Endodermal cell (in vitro differentiated cells): ENCODE results near the gene SST. TPM values are rescaled to one million over a fixed set of nuclear protein-coding genes. Genes with fewer than 3 reads are reported as not detected.

ENCODE experiments used
- DNase-seq: peaks from one replicate; pipeline ENCODE4 v3.0.0-alpha.2; 2017
- H3K27ac ChIP-seq: 2 replicates; pipeline ENCODE4 v1.5.1; 2013; ENCODE audit warnings: mild to moderate bottlenecking, low read depth, low read length, moderate library complexity
- H3K27me3 ChIP-seq: 2 replicates; pipeline ENCODE4 v1.6.1; 2013; ENCODE audit warnings: mild to moderate bottlenecking, low read length, moderate library complexity; ENCODE audit not compliant: insufficient read depth, control insufficient read depth, poor library complexity, severe bottlenecking
- H3K36me3 ChIP-seq: 2 replicates; pipeline ENCODE4 v1.7.0; 2013; ENCODE audit warnings: mild to moderate bottlenecking, low read length, moderate library complexity; ENCODE audit not compliant: control insufficient read depth, insufficient read depth
- H3K4me1 ChIP-seq: one replicate; pipeline ENCODE4 v1.7.0; 2013; ENCODE audit warnings: low read length; ENCODE audit not compliant: control insufficient read depth, insufficient read depth
- H3K4me3 ChIP-seq: 2 replicates; pipeline ENCODE4 v1.5.1; 2013; ENCODE audit warnings: mild to moderate bottlenecking, low read length, moderate library complexity
- H3K9ac ChIP-seq: 2 replicates; pipeline ENCODE4 v1.6.1; 2013; ENCODE audit warnings: mild to moderate bottlenecking, low read length, moderate library complexity; ENCODE audit not compliant: poor library complexity, severe bottlenecking; ENCODE audit errors: extremely low read depth
- H3K9me3 ChIP-seq: 2 replicates; pipeline ENCODE4 v1.6.1; 2013; ENCODE audit warnings: mild to moderate bottlenecking, low read length, moderate library complexity; ENCODE audit not compliant: control insufficient read depth
- H3K27ac Mint-ChIP-seq: 2 replicates; pipeline ENCODE4 v1.8.0; 2020; ENCODE audit warnings: mixed read lengths
- H3K27me3 Mint-ChIP-seq: 2 replicates; pipeline ENCODE4 v1.8.0; 2021; ENCODE audit warnings: mild to moderate bottlenecking, mixed read lengths; ENCODE audit not compliant: insufficient read depth
- H3K36me3 Mint-ChIP-seq: 2 replicates; pipeline ENCODE4 v1.8.0; 2020; ENCODE audit warnings: low read depth, mixed read lengths
- H3K4me1 Mint-ChIP-seq: 2 replicates; pipeline ENCODE4 v1.8.0; 2020; ENCODE audit warnings: mixed read lengths
- H3K4me3 Mint-ChIP-seq: 2 replicates; pipeline ENCODE4 v1.8.0; 2020; ENCODE audit warnings: mild to moderate bottlenecking, moderate library complexity, mixed read lengths
- H3K9me3 Mint-ChIP-seq: 2 replicates; pipeline ENCODE4 v1.8.0; 2020; ENCODE audit warnings: mild to moderate bottlenecking, mixed read lengths
- WGBS, 2 experiments: methylation state at CpG; one replicate each; pipeline versions ENCODE4 v1.1.5 to v1.1.7; 2013; ENCODE audit warnings: missing lambda C conversion rate in 2 of 2, mixed read lengths in 1 of 2; ENCODE audit not compliant: insufficient coverage in 1 of 2, insufficient read length in 1 of 2; 5-methylcytosine and 5-hydroxymethylcytosine counted together
- total RNA-seq, 2 donors: library from RNA; stranded (reverse); fragmentation: NEBNext Ultra II Directional in 1 of 2; extraction: Animal tissue kit (Norgen Biotek cat#: 25700) in 1 of 2; gene quantifications; 2 replicates in 1 of 2; 3 replicates in 1 of 2; pipeline ENCODE4 v1.2.1, GENCODE V29; 2021
- TF ChIP-seq, protein P1 (sequence below): fragments of 200-600 bp; sonication (generic); conservative IDR thresholded peaks from 2 replicates; pipeline ENCODE4 v1.5.0; 2021; ENCODE audit warnings: antibody characterized with exemption, mild to moderate bottlenecking

SST gene
- total RNA-seq, 2 donors from 2014 or later: not detected

DNA sequence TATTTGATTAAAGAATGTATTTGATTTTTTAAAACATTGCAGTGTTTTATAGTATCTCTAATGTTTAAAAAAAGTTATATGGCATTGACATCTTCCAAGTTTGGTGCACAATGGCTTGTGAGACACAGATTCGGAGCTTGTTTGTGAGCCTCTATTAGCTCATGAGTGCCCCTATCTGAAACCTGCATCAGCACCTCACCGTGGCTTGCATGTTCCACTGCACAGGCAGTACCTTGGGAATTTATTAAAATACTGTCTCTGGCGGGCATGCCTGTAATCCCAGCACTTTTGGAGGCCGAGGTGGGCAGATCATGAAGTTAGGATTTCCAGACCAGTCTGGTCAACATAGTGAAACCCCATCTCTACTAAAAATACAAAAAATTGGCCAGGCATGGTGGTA, 39.0 kb upstream of the SST start:
- H3K4me1 ChIP-seq: no peaks in the 10 kb centered on the region
- H3K9ac ChIP-seq: no peak overlapping the region
- H3K9me3 ChIP-seq: peaks cover 8% of the 10 kb centered on the region
- no peaks in the 10 kb centered on the region for H3K27me3 Mint-ChIP-seq
- H3K4me3 Mint-ChIP-seq: no peak overlapping the region
- H3K36me3 ChIP-seq: no peaks in the 10 kb centered on the region
- no peak overlapping the region for H3K27ac Mint-ChIP-seq
- TF ChIP-seq, protein P1, sequence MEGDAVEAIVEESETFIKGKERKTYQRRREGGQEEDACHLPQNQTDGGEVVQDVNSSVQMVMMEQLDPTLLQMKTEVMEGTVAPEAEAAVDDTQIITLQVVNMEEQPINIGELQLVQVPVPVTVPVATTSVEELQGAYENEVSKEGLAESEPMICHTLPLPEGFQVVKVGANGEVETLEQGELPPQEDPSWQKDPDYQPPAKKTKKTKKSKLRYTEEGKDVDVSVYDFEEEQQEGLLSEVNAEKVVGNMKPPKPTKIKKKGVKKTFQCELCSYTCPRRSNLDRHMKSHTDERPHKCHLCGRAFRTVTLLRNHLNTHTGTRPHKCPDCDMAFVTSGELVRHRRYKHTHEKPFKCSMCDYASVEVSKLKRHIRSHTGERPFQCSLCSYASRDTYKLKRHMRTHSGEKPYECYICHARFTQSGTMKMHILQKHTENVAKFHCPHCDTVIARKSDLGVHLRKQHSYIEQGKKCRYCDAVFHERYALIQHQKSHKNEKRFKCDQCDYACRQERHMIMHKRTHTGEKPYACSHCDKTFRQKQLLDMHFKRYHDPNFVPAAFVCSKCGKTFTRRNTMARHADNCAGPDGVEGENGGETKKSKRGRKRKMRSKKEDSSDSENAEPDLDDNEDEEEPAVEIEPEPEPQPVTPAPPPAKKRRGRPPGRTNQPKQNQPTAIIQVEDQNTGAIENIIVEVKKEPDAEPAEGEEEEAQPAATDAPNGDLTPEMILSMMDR: peak; percentile 60
- no peaks in the 10 kb centered on the region for H3K36me3 Mint-ChIP-seq
- no peak overlapping the region for H3K4me3 ChIP-seq
- no peak overlapping the region for H3K27ac ChIP-seq
- H3K9me3 Mint-ChIP-seq: peaks cover 3% of the 10 kb centered on the region
- 66 to 75% methylated on average over 2 to 4 of the region's 4 CpGs for WGBS, 2 experiments
- no peaks in the 10 kb centered on the region for H3K27me3 ChIP-seq
- DNase-seq: peak; percentile 70
- H3K4me1 Mint-ChIP-seq: no peaks in the 10 kb centered on the region

DNA sequence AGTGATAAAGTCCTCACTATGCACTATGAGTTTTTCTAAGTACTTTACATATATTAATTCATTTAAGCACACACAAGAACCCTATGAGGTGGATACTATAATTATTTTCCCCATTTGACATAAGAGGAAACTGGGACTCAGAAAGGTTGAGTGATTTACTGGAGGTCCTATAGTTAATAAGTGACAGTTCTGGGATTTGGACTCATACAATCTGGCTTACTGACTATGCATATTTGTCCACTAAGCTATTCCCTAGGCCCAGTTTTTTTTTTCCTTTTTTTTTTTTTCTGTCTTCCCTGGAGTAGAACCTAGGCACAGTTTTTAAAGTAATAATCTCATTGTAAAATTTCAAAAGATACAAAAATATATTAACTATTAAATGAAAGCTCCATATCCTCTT, 38.5 kb upstream of the SST start:
- Histone ChIP-seq H3K27me3 (no peaks in the 10 kb centered on the region), H3K27ac (no peak overlapping the region), H3K9me3 (peaks cover 4% of the 10 kb centered on the region), H3K36me3 (no peaks in the 10 kb centered on the region), H3K4me1 (no peaks in the 10 kb centered on the region), H3K9ac (no peak overlapping the region), H3K4me3 (no peak overlapping the region)
- Mint-ChIP-seq H3K9me3 (peaks cover 3% of the 10 kb centered on the region), H3K36me3 (no peaks in the 10 kb centered on the region), H3K4me1 (no peaks in the 10 kb centered on the region), H3K27ac (no peak overlapping the region), H3K27me3 (no peaks in the 10 kb centered on the region), H3K4me3 (no peak overlapping the region)
- DNase-seq: no peak
- TF ChIP-seq, protein P1: no peak

DNA sequence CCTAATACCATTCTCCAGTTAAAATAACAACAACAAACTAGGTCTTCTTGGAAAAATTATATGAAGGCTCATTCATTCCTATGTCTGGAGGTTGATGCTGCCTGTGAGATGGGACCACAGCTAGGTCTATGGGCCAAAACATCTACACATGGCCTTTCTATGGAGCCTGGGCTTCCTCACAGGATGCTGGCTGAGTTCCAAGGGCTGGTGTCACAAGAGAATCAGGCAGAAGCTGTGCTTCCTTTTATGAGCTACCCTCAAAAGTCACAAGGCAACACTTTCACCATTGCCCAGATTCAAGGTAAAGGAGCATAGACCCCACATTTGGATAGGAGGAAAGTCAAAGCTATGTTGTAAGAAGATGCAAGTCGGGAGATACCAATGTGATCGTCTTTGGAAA, 36.8 kb upstream of the SST start:
- H3K9me3 ChIP-seq: no peaks in the 10 kb centered on the region
- no peaks in the 10 kb centered on the region for H3K4me1 ChIP-seq
- no peak overlapping the region for H3K4me3 ChIP-seq
- DNase-seq: no peak
- Mint-ChIP-seq H3K9me3 (no peaks in the 10 kb centered on the region), H3K27ac (no peak overlapping the region), H3K27me3 (peaks cover 2% of the 10 kb centered on the region), H3K4me1 (no peaks in the 10 kb centered on the region), H3K4me3 (no peak overlapping the region), H3K36me3 (no peaks in the 10 kb centered on the region)
- H3K27ac ChIP-seq: no peak overlapping the region
- H3K9ac ChIP-seq: no peak overlapping the region
- TF ChIP-seq, protein P1: no peak
- peaks cover 5% of the 10 kb centered on the region for H3K27me3 ChIP-seq
- 87 to 100% methylated on average over 2 of the region's 2 CpGs for WGBS, 2 experiments
- H3K36me3 ChIP-seq: no peaks in the 10 kb centered on the region
